Sigmoid colon (tissue), 7 donors: ENCODE measurements around the gene PLCL1. TPM values are rescaled to one million over a fixed set of nuclear protein-coding genes. Genes with fewer than 3 reads are reported as not detected.
A peak's percentile ranks its signal among the peaks of the same experiment; 100 is the strongest.

Experiments
- DNase-seq: peaks from one replicate; pipeline ENCODE4 v3.0.0-alpha.2; 2019
- H3K27ac ChIP-seq, 4 donors: fragments of 200-600 bp; sonication (generic); one replicate each; pipeline ENCODE4 v1.5.1; 2016 to 2019; ENCODE audit warnings: mild to moderate bottlenecking in 1 of 4
- H3K27me3 ChIP-seq, 3 donors: fragments of 200-600 bp; sonication (generic); one replicate each; pipeline ENCODE4 v1.5.1; 2019; ENCODE audit warnings: mild to moderate bottlenecking in 1 of 3
- H3K36me3 ChIP-seq, 4 donors: fragments of 200-600 bp; sonication (generic); one replicate each; pipeline ENCODE4 v1.5.1; 2016 to 2019
- H3K4me1 ChIP-seq, 4 donors: fragments of 200-600 bp; sonication (generic); one replicate each; pipeline ENCODE4 v1.5.1; 2017 to 2019
- H3K4me3 ChIP-seq, 4 donors: fragments of 200-600 bp; sonication (generic); one replicate each; pipeline ENCODE4 v1.5.1; 2017 to 2019; ENCODE audit warnings: mild to moderate bottlenecking in 2 of 4, moderate library complexity in 1 of 4
- H3K9me3 ChIP-seq, 4 donors: fragments of 200-600 bp in 3 of 4; sonication (generic) in 3 of 4; one replicate each; pipeline versions ENCODE4 v1.5.1 to v1.6.1; 2013 to 2019
- CTCF ChIP-seq, 4 experiments: fragments of 450-650 bp in 3 of 4; fragments of 200-600 bp in 1 of 4; IDR thresholded peaks; one replicate each; pipeline ENCODE4 v1.5.1; 2016 to 2019; ENCODE audit warnings: antibody characterized with exemption in 4 of 4, mild to moderate bottlenecking in 3 of 4, moderate library complexity in 2 of 4
- EP300 ChIP-seq, 4 donors: sonication (generic); formaldehyde crosslinking; IDR thresholded peaks; one replicate each; pipeline ENCODE4 v1.6.1; 2017; ENCODE audit warnings: antibody characterized with exemption in 4 of 4
- POLR2A ChIP-seq, 2 donors: fragments of 450-650 bp; IDR thresholded peaks; one replicate each; pipeline ENCODE4 v1.6.1; 2016; ENCODE audit warnings: antibody characterized with exemption in 2 of 2, mild to moderate bottlenecking in 2 of 2, moderate library complexity in 2 of 2
- POLR2AphosphoS5 ChIP-seq, 4 donors: sonication (generic); formaldehyde crosslinking; IDR thresholded peaks; one replicate each; pipeline ENCODE4 v1.6.1; 2017; ENCODE audit warnings: antibody characterized with exemption in 4 of 4
- WGBS, 2 donors: extraction: QIAGEN DNeasy Blood & Tissue Kit; methylation state at CpG; one replicate each; pipeline ENCODE4 v1.1.7; 2013; 5-methylcytosine and 5-hydroxymethylcytosine counted together
- intact Hi-C: fragments of 100-400 bp; cut with DNase I; formaldehyde crosslinking; loops from one replicate; pipeline ENCODE4 v1.15.1; 2023
- polyA plus RNA-seq, 3 donors: library from polyadenylated mRNA; stranded (reverse); fragments of 200-250 nt; gene quantifications; one replicate each; pipeline ENCODE4 v1.2.3, GENCODE V29; 2013
- total RNA-seq, 4 donors: library from RNA; depleted of rRNA; stranded (reverse); fragments of >200 nt; gene quantifications; one replicate each; pipeline ENCODE4 v1.1.0, GENCODE V29; 2016
- donor health status: healthy with polysubstance abuse.
- donor health status: Bipolar disorder and iron deficiency.
- donor health status: healthy.

PLCL1 gene
- total and polyA plus RNA-seq, 7 donors: 0.69 to 20.0 (median 13.6) TPM

GRCh38 chr2:197813093-197813787, 8.8 kb downstream of the PLCL1 start:
- H3K4me3 ChIP-seq: no peak overlapping the region
- TF ChIP-seq POLR2AphosphoS5 (IDR thresholded peaks at IDR 0.05) (no peak), EP300 (IDR thresholded peaks at IDR 0.05) (no peak), POLR2A (IDR thresholded peaks at IDR 0.05) (no peak), CTCF (IDR thresholded peaks at IDR 0.05) (peak in 1 of 4 experiments; percentile 20)
- peaks cover 0 to 12% (median 6%) of the 10 kb centered on the region in 4 donors for H3K4me1 ChIP-seq
- no peaks in the 10 kb centered on the region for H3K27me3 ChIP-seq
- H3K36me3 ChIP-seq: no peaks in the 10 kb centered on the region
- no peaks in the 10 kb centered on the region for H3K9me3 ChIP-seq
- intact Hi-C loops: no loop called here
- WGBS, 2 donors: 41 to 63% methylated on average over 3 of the region's 3 CpGs
- no peak overlapping the region for H3K27ac ChIP-seq
- DNase-seq: no peak

GRCh38 chr2:197814526-197814925, 10.1 kb downstream of the PLCL1 start:
- Histone ChIP-seq H3K36me3 (no peaks in the 10 kb centered on the region), H3K27ac (no peak overlapping the region), H3K4me1 (peaks cover 0 to under 1% (median 0%) of the 10 kb centered on the region in 4 donors), H3K9me3 (no peaks in the 10 kb centered on the region), H3K27me3 (no peaks in the 10 kb centered on the region), H3K4me3 (no peak overlapping the region)
- TF ChIP-seq EP300 (IDR thresholded peaks at IDR 0.05) (no peak), POLR2AphosphoS5 (IDR thresholded peaks at IDR 0.05) (no peak), POLR2A (IDR thresholded peaks at IDR 0.05) (no peak), CTCF (IDR thresholded peaks at IDR 0.05) (no peak)
- DNase-seq: no peak
- 54 to 69% methylated on average over 2 of the region's 2 CpGs for WGBS, 2 donors
- intact Hi-C loops: no loop called here

GRCh38 chr2:197821550-197822289, 17.3 kb downstream of the PLCL1 start:
- Histone ChIP-seq H3K36me3 (no peaks in the 10 kb centered on the region), H3K27me3 (no peaks in the 10 kb centered on the region), H3K9me3 (no peaks in the 10 kb centered on the region), H3K4me1 (peaks cover 0 to 24% (median 16%) of the 10 kb centered on the region in 4 donors), H3K27ac (peak overlapping the region in 3 of 4 donors; percentile 39 to 71 (median 51)), H3K4me3 (peak overlapping the region in 2 of 4 donors; percentile 9 to 15)
- WGBS, 2 donors: 94 to 97% methylated on average over 2 of the region's 2 CpGs
- TF ChIP-seq EP300 (IDR thresholded peaks at IDR 0.05) (no peak), CTCF (IDR thresholded peaks at IDR 0.05) (no peak), POLR2A (IDR thresholded peaks at IDR 0.05) (no peak), POLR2AphosphoS5 (IDR thresholded peaks at IDR 0.05) (no peak)
- intact Hi-C loops: no loop called here
- DNase-seq: no peak

GRCh38 chr2:197822333-197822732, 17.9 kb downstream of the PLCL1 start:
- Histone ChIP-seq H3K27me3 (no peaks in the 10 kb centered on the region), H3K9me3 (no peaks in the 10 kb centered on the region), H3K36me3 (no peaks in the 10 kb centered on the region), H3K4me1 (peaks cover 0 to 24% (median 16%) of the 10 kb centered on the region in 4 donors), H3K4me3 (peak overlapping the region in 2 of 4 donors; percentile 9 to 15), H3K27ac (peak overlapping the region in 3 of 4 donors; percentile 39 to 71 (median 51))
- TF ChIP-seq EP300 (IDR thresholded peaks at IDR 0.05) (peak; percentile 47 to 82 (median 64)), CTCF (IDR thresholded peaks at IDR 0.05) (no peak), POLR2A (IDR thresholded peaks at IDR 0.05) (no peak), POLR2AphosphoS5 (IDR thresholded peaks at IDR 0.05) (peak; percentile 35 to 82 (median 70))
- no peak for DNase-seq
- intact Hi-C loops: no loop called here
- WGBS, 2 donors: 74 to 82% methylated on average over 2 of the region's 2 CpGs
